GM12892 (cell line): ENCODE results near the gene CELF6.

Source experiments
- POLR2A ChIP-seq: IDR thresholded peaks from 2 replicates; pipeline ENCODE4 v1.6.1; 2011; ENCODE audit warnings: low read depth, low read length, control low read depth
- POLR2AphosphoS5 ChIP-seq: IDR thresholded peaks from 2 replicates; pipeline ENCODE4 v1.6.1; 2011; ENCODE audit warnings: low read depth, low read length, control low read depth

DNA sequence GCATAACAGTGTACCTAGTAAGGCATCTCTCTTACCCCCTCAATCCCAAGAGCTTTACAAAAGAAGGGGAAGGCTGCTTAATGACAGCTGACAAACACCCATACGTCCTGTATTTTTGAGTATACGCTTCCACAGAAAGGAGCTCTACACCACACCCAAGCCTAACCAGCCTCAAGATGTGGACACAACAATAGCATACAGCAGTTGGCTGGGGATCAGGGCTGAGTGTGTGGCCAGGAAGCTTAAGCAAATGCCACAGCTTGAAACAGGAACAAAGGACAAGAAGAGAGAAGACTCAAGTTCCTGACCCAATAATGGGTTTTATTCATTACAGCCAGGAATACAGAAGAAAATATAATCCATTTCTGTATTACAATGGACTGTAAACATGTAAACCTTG is 48.9 kb upstream of the CELF6 start:
- no peak for TF ChIP-seq POLR2A
- no peak for TF ChIP-seq POLR2AphosphoS5
